CD14-positive monocyte (primary cell): ENCODE results near the gene LRRK1. TPM values are rescaled to one million over a fixed set of nuclear protein-coding genes. Genes with fewer than 3 reads are reported as not detected.

Experiments used
- DNase-seq, 3 donors: peaks; one replicate each; pipeline ENCODE4 v3.0.0-alpha.2; 2011 to 2022
- H2AFZ ChIP-seq: 2 replicates; pipeline ENCODE4 v1.6.0; 2012; ENCODE audit warnings: mild to moderate bottlenecking, low read depth, low read length, inconsistent platforms; ENCODE audit not compliant: insufficient read depth, poor library complexity, severe bottlenecking
- H3K27ac ChIP-seq, 2 donors: 1 replicate in 1 of 2; 2 replicates in 1 of 2; pipeline ENCODE4 v1.5.1; 2012 to 2013; ENCODE audit warnings: low read length in 2 of 2, control low read depth in 1 of 2, inconsistent platforms in 1 of 2, low read depth in 1 of 2, mild to moderate bottlenecking in 1 of 2
- H3K27me3 ChIP-seq, 2 donors: one replicate each; pipeline versions ENCODE4 v1.6.0 to v1.6.1; 2011 to 2013; ENCODE audit warnings: low read length in 2 of 2; ENCODE audit not compliant: control insufficient read depth in 2 of 2, insufficient read depth in 2 of 2
- H3K36me3 ChIP-seq, 2 donors: replicated peaks in 1 of 2; 1 replicate in 1 of 2; 2 replicates in 1 of 2; pipeline versions ENCODE4 v1.5.1 to v1.6.1; 2012 to 2013; ENCODE audit warnings: low read length in 2 of 2, control low read depth in 1 of 2, inconsistent platforms in 1 of 2, mild to moderate bottlenecking in 1 of 2; ENCODE audit not compliant: insufficient read depth in 2 of 2, control insufficient read depth in 1 of 2
- H3K4me1 ChIP-seq, 2 donors: 1 replicate in 1 of 2; 2 replicates in 1 of 2; pipeline versions ENCODE4 v1.5.1 to v1.6.1; 2012 to 2013; ENCODE audit warnings: low read length in 2 of 2, control low read depth in 1 of 2, inconsistent platforms in 1 of 2, mild to moderate bottlenecking in 1 of 2, moderate library complexity in 1 of 2; ENCODE audit not compliant: insufficient read depth in 2 of 2, control insufficient read depth in 1 of 2
- H3K4me2 ChIP-seq: replicated peaks from 2 replicates; pipeline ENCODE3; 2012; ENCODE audit warnings: low read length, moderate library complexity, mild to moderate bottlenecking; ENCODE audit not compliant: poor library complexity, severe bottlenecking; ENCODE audit errors: extremely low read depth
- H3K4me3 ChIP-seq, 3 experiments: fragments of 200-600 bp in 1 of 3; sonication (generic) in 1 of 3; replicated peaks in 1 of 3; 1 replicate in 2 of 3; 2 replicates in 1 of 3; pipeline ENCODE4 v1.5.1; 2011 to 2013; ENCODE audit warnings: low read length in 3 of 3, mild to moderate bottlenecking in 3 of 3, control low read depth in 2 of 3, low read depth in 2 of 3, inconsistent platforms in 1 of 3, moderate library complexity in 1 of 3
- H3K79me2 ChIP-seq: 2 replicates; pipeline ENCODE4 v1.6.0; 2012; ENCODE audit warnings: mild to moderate bottlenecking, control low read depth, inconsistent platforms, low read length, moderate library complexity; ENCODE audit not compliant: insufficient read depth
- H3K9ac ChIP-seq: 2 replicates; pipeline ENCODE4 v1.6.0; 2017; ENCODE audit warnings: low read length, mild to moderate bottlenecking; ENCODE audit not compliant: insufficient read depth, poor library complexity, severe bottlenecking
- H3K9me3 ChIP-seq, 2 donors: replicated peaks in 1 of 2; 1 replicate in 1 of 2; 2 replicates in 1 of 2; pipeline versions ENCODE4 v1.5.1 to v1.6.1; 2012 to 2013; ENCODE audit warnings: low read length in 2 of 2, control low read depth in 1 of 2; ENCODE audit not compliant: control insufficient read depth in 1 of 2, insufficient read depth in 1 of 2
- H4K20me1 ChIP-seq: 2 replicates; pipeline ENCODE4 v1.6.0; 2012; ENCODE audit warnings: mild to moderate bottlenecking, low read length, control low read depth, moderate library complexity; ENCODE audit not compliant: insufficient read depth
- H3K27ac Mint-ChIP-seq, 7 donors: one replicate each; pipeline ENCODE4 v1.8.0; 2020; ENCODE audit warnings: mild to moderate bottlenecking in 7 of 7, mixed read lengths in 7 of 7, moderate library complexity in 6 of 7, inconsistent platforms in 2 of 7
- H3K27me3 Mint-ChIP-seq, 3 donors: one replicate each; pipeline ENCODE4 v1.8.0; 2021 to 2022; ENCODE audit warnings: low read depth in 3 of 3, mild to moderate bottlenecking in 3 of 3, mixed read lengths in 3 of 3, moderate library complexity in 3 of 3, inconsistent platforms in 1 of 3
- H3K36me3 Mint-ChIP-seq, 2 donors: one replicate each; pipeline ENCODE4 v1.8.0; 2020; ENCODE audit warnings: mixed read lengths in 2 of 2, inconsistent platforms in 1 of 2, mild to moderate bottlenecking in 1 of 2
- H3K4me1 Mint-ChIP-seq: one replicate; pipeline ENCODE4 v1.8.0; 2020; ENCODE audit warnings: mild to moderate bottlenecking, mixed read lengths
- H3K4me3 Mint-ChIP-seq, 2 donors: one replicate each; pipeline ENCODE4 v1.8.0; 2020; ENCODE audit warnings: mild to moderate bottlenecking in 2 of 2, mixed read lengths in 2 of 2, moderate library complexity in 1 of 2
- H3K9me3 Mint-ChIP-seq, 7 donors: one replicate each; pipeline ENCODE4 v1.8.0; 2020 to 2022; ENCODE audit warnings: mixed read lengths in 7 of 7, mild to moderate bottlenecking in 6 of 7, moderate library complexity in 6 of 7, inconsistent platforms in 2 of 7
- CTCF ChIP-seq: fragments of 200-600 bp; IDR thresholded peaks from one replicate; pipeline ENCODE4 v1.8.0; 2022; ENCODE audit warnings: antibody characterized with exemption, mild to moderate bottlenecking
- WGBS: methylation state at CpG from one replicate; pipeline ENCODE4 v1.1.5; 2013; ENCODE audit warnings: missing lambda C conversion rate; ENCODE audit not compliant: insufficient coverage; 5-methylcytosine and 5-hydroxymethylcytosine counted together
- intact Hi-C, 2 donors: fragments of 100-400 bp; cut with micrococcal nuclease; formaldehyde crosslinking; loops; one replicate each; pipeline versions ENCODE4 v1.15.0 to v1.15.1; 2023
- polyA plus RNA-seq, 3 donors: library from polyadenylated mRNA; depleted of rRNA in 1 of 3; unstranded in 2 of 3; stranded (reverse) in 1 of 3; fragments of 300-500 nt in 2 of 3; fragments of >200 nt in 1 of 3; fragmentation: Illumina TruSeq in 2 of 3; gene quantifications; 1 replicate in 2 of 3; 2 replicates in 1 of 3; pipeline ENCODE4 v1.2.3, GENCODE V29; 2012 to 2021

The LRRK1 gene
- polyA plus RNA-seq, 3 donors = 1.7 to 18.9 (median 5.4) TPM

GRCh38 chr15:101054991-101055390 lies 135.8 kb downstream of the LRRK1 start:
- Histone ChIP-seq H3K4me3 (no peak overlapping the region), H3K79me2 (no peaks in the 10 kb centered on the region), H4K20me1 (peaks cover 5% of the 10 kb centered on the region), H2AFZ (no peak overlapping the region), H3K27ac (no peak overlapping the region), H3K36me3 (peaks cover 96 to 100% of the 10 kb centered on the region in 2 donors), H3K4me1 (peaks cover 5 to 8% of the 10 kb centered on the region in 2 donors), H3K9ac (no peak overlapping the region), H3K4me2 (no peak overlapping the region), H3K9me3 (no peaks in the 10 kb centered on the region), H3K27me3 (no peaks in the 10 kb centered on the region)
- no peak overlapping the region for H3K27ac Mint-ChIP-seq
- no peak overlapping the region for H3K4me3 Mint-ChIP-seq
- DNase-seq = no peak
- TF ChIP-seq CTCF = no peak
- peaks cover 12% of the 10 kb centered on the region for H3K4me1 Mint-ChIP-seq
- intact Hi-C loops = no loop called here
- H3K36me3 Mint-ChIP-seq = peaks cover 93 to 100% of the 10 kb centered on the region in 2 donors
- WGBS = 99% methylated on average over 10 of the region's 12 CpGs
- H3K9me3 Mint-ChIP-seq = peaks cover 0 to 4% (median 0%) of the 10 kb centered on the region in 7 donors
- peaks cover 0 to 3% (median 2%) of the 10 kb centered on the region in 3 donors for H3K27me3 Mint-ChIP-seq

- intact Hi-C loops = no loop called here
- Histone ChIP-seq H3K4me1 (peaks cover 5 to 8% of the 10 kb centered on the region in 2 donors), H3K27ac (no peak overlapping the region), H3K79me2 (no peaks in the 10 kb centered on the region), H3K4me3 (no peak overlapping the region), H4K20me1 (peaks cover 5% of the 10 kb centered on the region), H3K9ac (no peak overlapping the region), H3K27me3 (no peaks in the 10 kb centered on the region), H2AFZ (no peak overlapping the region), H3K9me3 (no peaks in the 10 kb centered on the region), H3K36me3 (peaks cover 96 to 100% of the 10 kb centered on the region in 2 donors), H3K4me2 (no peak overlapping the region)
- peaks cover 0 to 3% (median 2%) of the 10 kb centered on the region in 3 donors for H3K27me3 Mint-ChIP-seq
- H3K4me3 Mint-ChIP-seq = no peak overlapping the region
- H3K4me1 Mint-ChIP-seq = peaks cover 12% of the 10 kb centered on the region
- H3K9me3 Mint-ChIP-seq = peaks cover 0 to 4% (median 0%) of the 10 kb centered on the region in 7 donors
- peak overlapping the region in 1 of 7 donors; percentile 66 for H3K27ac Mint-ChIP-seq
- H3K36me3 Mint-ChIP-seq = peaks cover 94 to 100% of the 10 kb centered on the region in 2 donors
- no peak for TF ChIP-seq CTCF
- WGBS = 100% methylated on average over 2 of the region's 2 CpGs
- no peak for DNase-seq
These were observed 136.3 kb downstream of the LRRK1 start for GRCh38 chr15:101055411-101055810.
